Stomach (tissue), 4 donors: Measurements from ENCODE around the gene UCK2.
A peak's percentile ranks its signal among the peaks of the same experiment; 100 is the strongest.

Source experiments
- CTCF ChIP-seq, 7 experiments: fragments of 450-650 bp in 4 of 7; fragments of 200-600 bp in 3 of 7; sonication (generic) in 3 of 7; IDR thresholded peaks; one replicate each; pipeline ENCODE4 v1.5.1; 2016 to 2019; ENCODE audit warnings: antibody characterized with exemption in 7 of 7, control low read depth in 2 of 7, mild to moderate bottlenecking in 1 of 7
- POLR2A ChIP-seq, 4 donors: fragments of 450-650 bp; IDR thresholded peaks; one replicate each; pipeline ENCODE4 v1.6.1; 2016; ENCODE audit warnings: antibody characterized with exemption in 4 of 4, control low read depth in 2 of 4, mild to moderate bottlenecking in 1 of 4, moderate library complexity in 1 of 4
- POLR2AphosphoS5 ChIP-seq, 3 donors: sonication (generic); formaldehyde crosslinking; IDR thresholded peaks; one replicate each; pipeline ENCODE4 v1.6.1; 2016; ENCODE audit warnings: antibody characterized with exemption in 3 of 3

- TF ChIP-seq CTCF (IDR thresholded peaks at IDR 0.05) (no peak), POLR2A (IDR thresholded peaks at IDR 0.05) (no peak), POLR2AphosphoS5 (IDR thresholded peaks at IDR 0.05) (peak in 2 of 3 donors; percentile 23 to 31)
Observed at GRCh38 chr1:165890684-165891083, 63.3 kb downstream of the UCK2 start.
